Neural crest cell (in vitro differentiated cells): ENCODE measurements around the gene KLK7. TPM values are rescaled to one million over a fixed set of nuclear protein-coding genes. Genes with fewer than 3 reads are reported as not detected.

Experiments used
- DNase-seq: peaks from one replicate; pipeline ENCODE4 v3.0.0; 2021; ENCODE audit warnings: low read depth, mixed read lengths, low spot score
- H3K27ac Mint-ChIP-seq: one replicate; pipeline ENCODE4 v1.8.0; 2021; ENCODE audit warnings: mild to moderate bottlenecking, mixed read lengths; ENCODE audit not compliant: unreplicated experiment
- H3K27me3 Mint-ChIP-seq: 2 replicates; pipeline ENCODE4 v1.8.0; 2021; ENCODE audit warnings: low read depth, mild to moderate bottlenecking, mixed read lengths
- H3K36me3 Mint-ChIP-seq: 2 replicates; pipeline ENCODE4 v1.8.0; 2021; ENCODE audit warnings: low read depth, mild to moderate bottlenecking, mixed read lengths
- H3K4me1 Mint-ChIP-seq: 2 replicates; pipeline ENCODE4 v1.8.0; 2021; ENCODE audit warnings: mixed read lengths
- H3K4me3 Mint-ChIP-seq: one replicate; pipeline ENCODE4 v1.8.0; 2021; ENCODE audit warnings: mild to moderate bottlenecking, mixed read lengths
- H3K9me3 Mint-ChIP-seq: 2 replicates; pipeline ENCODE4 v1.8.0; 2021; ENCODE audit warnings: mixed read lengths
- CTCF ChIP-seq: fragments of 200-600 bp; sonication (generic); conservative IDR thresholded peaks from 2 replicates; pipeline ENCODE4 v1.5.0; 2021; ENCODE audit warnings: antibody characterized with exemption, mild to moderate bottlenecking
- total RNA-seq: library from RNA; stranded (reverse); gene quantifications from 2 replicates; pipeline ENCODE4 v1.2.1, GENCODE V29; 2021

The KLK7 gene
- total RNA-seq, 1 donor from 2014 or later: not detected

- no peaks in the 10 kb centered on the region for H3K4me1 Mint-ChIP-seq
- H3K27me3 Mint-ChIP-seq: peaks cover 37% of the 10 kb centered on the region
- no peak overlapping the region for H3K27ac Mint-ChIP-seq
- TF ChIP-seq CTCF: no peak
- H3K9me3 Mint-ChIP-seq: peaks cover 5% of the 10 kb centered on the region
- H3K4me3 Mint-ChIP-seq: no peak overlapping the region
- no peak for DNase-seq
- H3K36me3 Mint-ChIP-seq: no peaks in the 10 kb centered on the region
Observed at GRCh38 chr19:51027873-51028272, 44.2 kb upstream of the KLK7 start.

- Mint-ChIP-seq H3K36me3 (no peaks in the 10 kb centered on the region), H3K27me3 (peaks cover 44% of the 10 kb centered on the region), H3K27ac (no peak overlapping the region), H3K4me1 (no peaks in the 10 kb centered on the region), H3K9me3 (peaks cover 5% of the 10 kb centered on the region), H3K4me3 (no peak overlapping the region)
- no peak for TF ChIP-seq CTCF
- DNase-seq: no peak
Observed at GRCh38 chr19:51027126-51027806, 43.5 kb upstream of the KLK7 start.

GRCh38 chr19:51026554-51026831, 42.8 kb upstream of the KLK7 start, which contains the start of gene KLK11:
KLK11 (minus strand) TSS chr19:51026616; CDS start chr19:51025631, 985 bp downstream.
- no peaks in the 10 kb centered on the region for H3K36me3 Mint-ChIP-seq
- peaks cover 5% of the 10 kb centered on the region for H3K9me3 Mint-ChIP-seq
- no peak within 1 kb of the TSS for H3K4me3 Mint-ChIP-seq
- TF ChIP-seq CTCF: no peak
- no peak within 1 kb of the TSS for H3K27ac Mint-ChIP-seq
- no peak for DNase-seq
- H3K27me3 Mint-ChIP-seq: peaks cover 49% of the 10 kb centered on the region
- H3K4me1 Mint-ChIP-seq: no peaks in the 10 kb centered on the region

- Mint-ChIP-seq H3K4me3 (no peak overlapping the region), H3K27ac (no peak overlapping the region), H3K27me3 (peaks cover 51% of the 10 kb centered on the region), H3K36me3 (no peaks in the 10 kb centered on the region), H3K9me3 (peaks cover under 1% of the 10 kb centered on the region), H3K4me1 (no peaks in the 10 kb centered on the region)
- TF ChIP-seq CTCF: no peak
- DNase-seq: no peak
Observed at GRCh38 chr19:51025809-51026553, 42.3 kb upstream of the KLK7 start.

- no peak for TF ChIP-seq CTCF
- no peak for DNase-seq
- Mint-ChIP-seq H3K27ac (no peak overlapping the region), H3K27me3 (peaks cover 57% of the 10 kb centered on the region), H3K36me3 (no peaks in the 10 kb centered on the region), H3K4me3 (no peak overlapping the region), H3K9me3 (no peaks in the 10 kb centered on the region), H3K4me1 (no peaks in the 10 kb centered on the region)
Observed at GRCh38 chr19:51025401-51025800, 41.7 kb upstream of the KLK7 start.
